HG02870 (cell line): ENCODE data around the gene SP3.

Source experiments
- ATAC-seq: cut with Tn5 transposase; IDR thresholded peaks from one replicate; pipeline ENCODE4 v1.9.1; 2021; ENCODE audit warnings: mild to moderate bottlenecking, moderate library complexity; ENCODE audit not compliant: unreplicated experiment

The SP3 gene

DNA sequence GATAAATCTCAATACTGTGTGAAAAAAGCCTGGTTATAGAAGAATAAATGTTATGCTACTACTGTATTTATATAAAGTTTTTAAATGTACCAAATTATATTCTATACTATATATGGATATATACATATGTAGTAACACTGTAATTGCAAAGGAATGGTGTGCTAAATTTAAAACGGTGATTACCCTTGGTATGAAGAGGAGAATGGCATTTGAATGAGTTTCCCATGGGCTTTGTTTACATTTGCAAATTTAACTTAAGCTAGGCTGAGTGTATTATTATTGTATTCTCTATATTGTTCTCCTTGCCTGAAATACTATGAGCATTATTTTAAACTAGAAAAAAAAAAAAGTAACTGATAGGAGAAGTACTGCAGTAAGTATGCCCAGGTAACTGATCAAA lies 4.7 kb upstream of the SP3 start:
- ATAC-seq, result no peak

- no peak for ATAC-seq
Observed at GRCh38 chr2:173968551-173968950, 3.4 kb upstream of the SP3 start.

DNA sequence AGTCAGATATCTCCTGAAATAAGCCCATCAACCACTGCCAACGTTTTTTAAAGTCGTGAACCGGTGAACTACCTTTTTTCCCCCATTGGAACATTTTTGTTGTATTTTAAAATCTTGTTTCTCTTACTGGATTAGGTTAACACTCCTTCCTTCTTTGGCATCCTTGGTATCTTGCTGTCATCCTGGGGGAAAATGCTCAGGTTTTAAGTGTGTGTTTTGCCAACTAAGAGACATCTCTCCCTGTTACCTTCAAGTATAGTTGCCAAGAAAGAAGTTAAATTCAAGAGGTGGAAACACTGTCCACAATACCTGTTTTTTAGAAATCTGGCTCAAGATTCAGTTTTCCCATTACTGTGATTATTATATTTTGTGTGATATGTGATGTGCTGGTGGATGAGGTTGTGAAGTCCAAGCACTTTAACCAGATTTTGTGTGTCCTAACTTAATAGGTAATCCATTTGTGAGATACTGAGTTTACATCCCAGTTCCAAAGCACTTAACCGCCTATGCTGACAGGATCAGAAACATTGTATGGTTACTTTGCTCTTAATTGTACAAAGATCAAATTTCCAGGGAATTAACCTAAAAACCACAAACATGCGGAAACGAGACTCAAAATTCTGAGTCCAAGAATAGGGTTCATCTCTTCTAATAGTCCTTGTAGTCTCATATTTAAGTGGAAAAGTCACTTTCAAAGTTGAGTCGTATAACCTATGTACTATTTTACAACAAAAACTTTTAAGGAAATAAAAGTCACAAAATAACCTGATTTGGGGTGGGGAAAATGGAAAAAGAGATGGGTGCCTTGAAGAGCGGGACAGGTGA lies 1.3 kb upstream of the SP3 start:
- no peak for ATAC-seq

DNA sequence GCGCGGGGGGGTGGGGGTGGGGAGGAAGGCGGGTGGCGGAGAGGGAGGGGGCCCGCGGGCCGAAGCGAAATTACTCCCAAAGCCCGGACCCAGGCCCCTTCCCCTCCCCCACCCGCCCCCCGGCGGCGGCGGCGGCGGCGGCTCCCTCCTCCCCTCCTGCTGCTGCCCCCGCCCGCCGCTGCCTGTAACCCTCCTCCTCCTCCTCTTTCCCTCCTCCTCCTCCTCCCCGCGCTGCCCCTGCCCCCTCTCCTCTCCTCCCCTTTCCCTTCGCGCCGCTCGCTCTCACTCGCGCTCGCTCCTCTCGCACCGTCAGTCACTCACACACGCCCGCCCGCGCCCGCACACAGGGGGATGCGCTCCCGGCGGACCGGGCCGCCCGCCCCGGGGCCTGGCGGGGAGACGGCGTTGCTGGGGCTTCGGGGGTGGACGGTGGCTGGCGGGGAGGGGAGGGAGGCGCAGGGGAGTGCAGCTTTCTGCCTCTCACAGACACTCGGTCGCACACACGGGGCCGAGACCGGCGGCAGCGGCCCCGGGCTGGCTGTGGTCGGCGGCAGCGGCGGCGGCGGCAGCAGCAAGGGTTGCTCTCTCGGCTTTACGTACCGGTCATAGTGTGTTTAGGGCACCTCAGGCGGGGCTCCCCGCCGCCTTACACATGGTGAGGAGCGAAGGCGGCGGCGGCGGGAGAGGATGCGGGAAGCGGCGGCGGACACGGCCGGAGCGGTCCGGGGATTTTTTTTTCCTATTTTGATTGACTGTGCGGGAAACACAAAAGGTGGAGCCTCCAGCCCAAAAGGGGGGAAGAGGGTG lies 405 bp downstream of the SP3 start:
- ATAC-seq, result peak; percentile 21

DNA sequence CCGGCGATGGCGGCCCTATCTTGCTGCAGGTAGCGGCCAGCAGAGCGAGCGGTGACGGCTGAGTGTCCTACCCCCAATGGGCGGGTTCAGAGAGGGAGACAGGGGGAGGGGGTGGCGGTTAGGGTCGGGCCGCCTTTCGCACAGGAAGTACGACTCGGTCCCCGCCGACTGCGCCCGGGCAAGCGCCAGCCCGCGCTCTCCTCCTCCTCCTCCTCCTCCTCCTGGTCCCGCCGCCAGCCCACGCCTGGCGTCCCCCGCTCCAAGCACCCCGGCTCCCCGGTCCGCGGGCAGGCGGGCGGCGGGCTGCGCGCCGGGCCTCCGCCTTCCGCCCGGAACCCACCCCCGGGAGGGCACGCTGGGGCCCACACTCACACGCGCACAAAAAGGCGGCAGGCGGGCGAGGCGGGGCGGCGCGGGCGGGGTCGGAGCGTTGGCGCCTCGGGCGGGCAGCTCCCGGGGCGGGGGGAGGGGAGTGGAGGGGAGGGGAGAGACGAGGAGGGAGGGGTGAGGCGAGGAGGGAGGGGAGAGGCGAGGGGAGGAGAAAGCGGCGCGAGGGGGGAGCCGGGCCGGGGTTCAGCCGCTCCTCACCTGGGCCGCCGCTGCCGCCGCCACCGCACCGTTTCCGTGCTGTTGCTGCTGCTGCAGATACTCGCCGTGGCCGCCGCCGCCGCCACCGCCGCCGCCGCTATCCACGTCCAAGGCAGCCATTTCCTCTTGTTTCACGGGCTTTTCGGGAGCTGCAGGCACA lies 1.2 kb downstream of the SP3 start:
- peak; percentile 48 for ATAC-seq

GRCh38 chr2:173963323-173963816 lies 1.8 kb downstream of the SP3 start:
- ATAC-seq, result peak; percentile 17

DNA sequence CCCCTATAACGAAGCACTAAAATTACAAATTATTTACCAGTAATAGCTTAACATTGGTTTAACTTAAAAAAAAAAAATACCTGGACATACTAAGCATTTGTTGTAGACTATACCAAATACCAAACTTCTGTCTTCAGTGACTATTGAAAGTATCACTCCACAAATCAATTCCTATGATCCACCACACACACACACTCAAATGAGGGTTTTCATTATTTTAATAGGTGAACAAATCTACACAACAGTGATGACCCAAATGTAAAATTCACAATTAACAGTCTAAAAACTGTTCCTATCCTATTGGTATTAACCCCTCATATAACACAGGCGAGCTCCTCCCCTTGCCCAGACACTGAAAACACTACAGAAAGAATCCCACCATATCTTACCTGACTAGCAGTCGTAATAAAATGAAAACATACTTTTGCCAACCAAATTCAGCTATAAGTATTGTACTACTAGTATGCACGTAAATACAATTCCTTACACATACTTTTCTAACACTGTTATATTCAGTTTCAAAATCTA lies 2.5 kb downstream of the SP3 start:
- no peak for ATAC-seq

- no peak for ATAC-seq
Observed at GRCh38 chr2:173962031-173962430, 3.1 kb downstream of the SP3 start.

- ATAC-seq, result no peak
Observed at GRCh38 chr2:173961346-173961705, 3.8 kb downstream of the SP3 start.

GRCh38 chr2:173959909-173960308 lies 5.3 kb downstream of the SP3 start:
- no peak for ATAC-seq

DNA sequence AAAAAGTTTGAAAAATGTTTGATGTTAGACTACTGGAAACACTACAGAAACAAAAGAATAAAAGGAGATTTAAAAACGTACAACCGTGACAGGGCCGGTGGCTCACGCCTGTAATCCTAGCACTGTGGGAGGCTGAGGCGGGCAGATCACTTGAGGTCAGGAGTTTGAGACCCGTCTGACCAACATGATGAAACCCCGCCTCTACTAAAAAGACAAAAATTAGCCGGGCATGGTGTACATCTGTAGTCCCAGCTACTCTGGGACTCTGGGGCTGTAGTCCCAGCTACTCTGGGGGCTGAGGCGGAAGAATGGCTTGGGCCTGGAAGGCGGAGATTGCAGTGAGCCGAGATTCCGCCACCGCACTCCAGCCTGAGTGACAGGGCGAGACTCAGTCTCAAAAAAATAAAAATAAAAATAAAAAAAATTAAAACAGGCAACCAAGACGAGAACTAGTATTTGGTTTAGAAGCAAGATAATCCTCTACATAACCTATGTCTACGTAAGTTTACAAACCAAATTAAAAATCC lies 5.8 kb downstream of the SP3 start:
- ATAC-seq, result no peak

- ATAC-seq, result no peak
Observed at GRCh38 chr2:173958198-173958846, 6.9 kb downstream of the SP3 start.

DNA sequence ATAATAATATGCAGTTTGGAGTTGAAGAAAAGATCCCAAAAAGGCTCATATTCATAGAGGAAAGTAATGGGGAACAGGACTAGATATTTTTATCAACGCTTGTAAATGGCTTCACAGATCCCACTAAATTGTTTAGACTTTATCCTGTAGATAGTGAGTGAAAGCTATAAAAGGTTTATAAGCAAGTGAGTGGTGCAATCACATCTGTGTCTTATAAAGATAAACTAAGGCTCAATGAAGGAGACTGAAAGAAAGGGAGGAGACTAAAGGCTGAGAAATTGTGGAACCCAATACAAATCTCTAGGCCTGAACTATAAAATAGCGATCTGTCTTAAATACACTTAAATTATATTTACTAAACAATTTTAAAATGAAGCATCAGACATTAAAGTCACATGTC lies 7.7 kb downstream of the SP3 start:
- no peak for ATAC-seq

DNA sequence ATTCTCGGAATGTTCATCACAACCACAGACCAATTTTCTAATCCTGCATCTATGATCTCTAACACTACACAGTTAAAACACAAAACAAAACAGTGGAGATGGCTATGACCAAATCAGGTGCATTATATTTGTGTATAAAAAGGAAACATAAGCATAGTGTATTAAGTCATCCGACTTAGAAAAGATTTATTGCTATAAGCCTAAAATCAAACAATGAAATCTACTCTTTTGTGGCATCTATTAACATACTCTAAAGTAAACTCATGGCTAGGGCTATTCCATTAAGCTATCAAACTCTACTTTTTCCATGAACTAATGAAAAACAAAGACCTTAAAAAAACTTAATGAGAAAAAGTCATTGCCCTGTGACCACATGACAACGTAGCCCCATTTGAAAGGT lies 8.7 kb downstream of the SP3 start:
- ATAC-seq, result no peak

DNA sequence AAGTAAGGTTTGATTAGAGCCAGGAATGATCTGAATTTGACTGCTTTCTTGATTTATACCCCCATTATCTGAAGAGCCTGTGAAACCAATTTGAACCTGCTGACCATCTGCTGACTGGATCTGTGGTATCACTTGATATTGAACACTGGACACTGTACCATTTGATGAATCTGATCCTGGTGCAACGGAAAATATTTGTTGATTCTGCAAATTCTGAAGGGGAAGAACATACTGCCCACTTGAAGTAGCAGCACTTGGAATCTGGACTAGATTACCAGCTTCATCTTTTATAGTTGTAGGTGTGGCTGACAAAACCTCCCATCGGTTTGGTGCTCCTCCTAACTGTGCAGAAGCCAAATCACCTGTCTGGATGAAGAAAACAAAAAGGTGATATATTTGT lies 9.3 kb downstream of the SP3 start:
- no peak for ATAC-seq

DNA sequence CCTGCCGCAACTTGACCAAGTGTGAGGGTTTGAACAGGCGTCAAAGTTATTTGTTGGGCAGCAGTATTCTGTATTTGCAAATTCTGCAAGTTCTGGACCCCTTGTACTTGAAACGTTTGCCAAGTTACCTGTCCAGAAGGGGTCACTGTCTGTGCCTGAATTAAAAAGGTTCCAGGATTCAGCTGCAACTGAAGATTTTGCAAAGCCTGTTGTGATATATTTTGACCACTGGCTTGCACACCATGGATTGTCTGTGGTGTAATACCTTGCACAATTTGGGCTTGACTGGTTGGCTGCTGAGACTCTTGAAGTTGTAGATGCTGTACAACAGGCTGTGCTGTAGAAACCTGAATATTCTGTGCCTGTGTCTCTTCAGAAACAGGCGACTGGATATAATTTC lies 10.2 kb downstream of the SP3 start:
- ATAC-seq, result no peak

- no peak for ATAC-seq
Observed at GRCh38 chr2:173953047-173953424, 12.1 kb downstream of the SP3 start.

GRCh38 chr2:173952267-173953046 lies 12.7 kb downstream of the SP3 start:
- ATAC-seq, result no peak

DNA sequence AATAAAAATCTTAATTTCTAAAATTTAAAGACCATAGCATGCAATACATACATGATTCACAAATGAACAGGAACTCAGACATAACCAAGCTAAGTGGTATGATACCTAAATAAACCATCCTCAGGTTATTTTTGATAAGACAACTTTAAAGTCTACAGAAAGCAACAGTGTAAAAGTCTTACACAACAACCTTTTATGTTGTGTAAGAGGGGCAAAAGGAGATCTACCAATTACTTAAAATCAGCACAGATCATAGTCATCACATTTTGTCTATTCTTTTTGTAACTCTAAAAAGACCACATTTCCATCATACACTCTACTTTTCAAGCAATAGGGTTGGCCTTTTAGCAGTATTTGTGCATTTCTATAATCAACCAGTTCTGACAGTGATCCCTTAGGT lies 16.3 kb downstream of the SP3 start:
- no peak for ATAC-seq

- ATAC-seq, result no peak
Observed at GRCh38 chr2:173948198-173948597, 17.0 kb downstream of the SP3 start.
